NK-92 treated with Interleukin-12 subunit alpha and Interleukin-12 subunit beta, amount 100 ng/mL, for 24 hours (cell line): Measurements from ENCODE around the gene FAM9B.
A peak's percentile ranks its signal among the peaks of the same experiment; 100 is the strongest.
"Not testable (repeated sequence)": the region's sequence is repeated elsewhere in the genome, so short reads cannot be mapped to it uniquely, and the experiment has no call there.

Experiments used
- DNase-seq: peaks from one replicate; lab custom pipeline; 2025; lab: John Stamatoyannopoulos, UW

Gene FAM9B

GRCh38 chrX:9033989-9034388 is at the start of gene FAM9B:
FAM9B (minus strand) TSS chrX:9034127; CDS start chrX:9032986, 1,141 bp downstream.
- DNase-seq: no peak

GRCh38 chrX:9081271-9081670 is 47.3 kb upstream of the FAM9B start:
- no peak for DNase-seq

GRCh38 chrX:9074326-9074725 is 40.4 kb upstream of the FAM9B start:
- DNase-seq: no peak

- no peak for DNase-seq
These were observed 38.4 kb upstream of the FAM9B start for GRCh38 chrX:9072281-9072680.

- no peak for DNase-seq
These were observed 37.2 kb upstream of the FAM9B start for GRCh38 chrX:9071031-9071650.

- no peak for DNase-seq
These were observed 35.6 kb upstream of the FAM9B start for GRCh38 chrX:9069573-9069972.

GRCh38 chrX:9064694-9065093 is 30.8 kb upstream of the FAM9B start:
- DNase-seq: no peak

GRCh38 chrX:9062641-9063040 is 28.7 kb upstream of the FAM9B start:
- DNase-seq: no peak

- DNase-seq: no peak
These were observed 21.4 kb upstream of the FAM9B start for GRCh38 chrX:9055354-9055753.

GRCh38 chrX:9052081-9052480 is 18.2 kb upstream of the FAM9B start:
- no peak for DNase-seq

- DNase-seq: no peak
These were observed 16.4 kb upstream of the FAM9B start for GRCh38 chrX:9050331-9050730.

GRCh38 chrX:9048801-9049200 is 14.9 kb upstream of the FAM9B start:
- DNase-seq: no peak

GRCh38 chrX:9038244-9038643 is 4.3 kb upstream of the FAM9B start:
- DNase-seq: no peak

GRCh38 chrX:9037296-9037695 is 3.4 kb upstream of the FAM9B start:
- DNase-seq: no peak

GRCh38 chrX:9033586-9033985 is 341 bp downstream of the FAM9B start:
- DNase-seq: no peak

- no peak for DNase-seq
These were observed 748 bp downstream of the FAM9B start for GRCh38 chrX:9033179-9033578.

- no peak for DNase-seq
These were observed 10.6 kb downstream of the FAM9B start for GRCh38 chrX:9023293-9023692.

- DNase-seq: no peak
These were observed 14.8 kb downstream of the FAM9B start for GRCh38 chrX:9019151-9019550.

- DNase-seq: not testable (repeated sequence)
These were observed 15.6 kb downstream of the FAM9B start for GRCh38 chrX:9018332-9018731.

GRCh38 chrX:9003041-9003440 is 30.9 kb downstream of the FAM9B start:
- DNase-seq: no peak

- DNase-seq: no peak
These were observed 45.5 kb downstream of the FAM9B start for GRCh38 chrX:8988446-8988845.

GRCh38 chrX:8987672-8988250 is 46.2 kb downstream of the FAM9B start:
- peak; percentile 0 for DNase-seq

GRCh38 chrX:8984231-8984630 is 49.7 kb downstream of the FAM9B start:
- DNase-seq: no peak

- peak; percentile 36 for DNase-seq
These were observed 52.2 kb downstream of the FAM9B start for GRCh38 chrX:8981723-8982122.
